ENCODE results near the gene KLHL34.

Gene KLHL34

DNA sequence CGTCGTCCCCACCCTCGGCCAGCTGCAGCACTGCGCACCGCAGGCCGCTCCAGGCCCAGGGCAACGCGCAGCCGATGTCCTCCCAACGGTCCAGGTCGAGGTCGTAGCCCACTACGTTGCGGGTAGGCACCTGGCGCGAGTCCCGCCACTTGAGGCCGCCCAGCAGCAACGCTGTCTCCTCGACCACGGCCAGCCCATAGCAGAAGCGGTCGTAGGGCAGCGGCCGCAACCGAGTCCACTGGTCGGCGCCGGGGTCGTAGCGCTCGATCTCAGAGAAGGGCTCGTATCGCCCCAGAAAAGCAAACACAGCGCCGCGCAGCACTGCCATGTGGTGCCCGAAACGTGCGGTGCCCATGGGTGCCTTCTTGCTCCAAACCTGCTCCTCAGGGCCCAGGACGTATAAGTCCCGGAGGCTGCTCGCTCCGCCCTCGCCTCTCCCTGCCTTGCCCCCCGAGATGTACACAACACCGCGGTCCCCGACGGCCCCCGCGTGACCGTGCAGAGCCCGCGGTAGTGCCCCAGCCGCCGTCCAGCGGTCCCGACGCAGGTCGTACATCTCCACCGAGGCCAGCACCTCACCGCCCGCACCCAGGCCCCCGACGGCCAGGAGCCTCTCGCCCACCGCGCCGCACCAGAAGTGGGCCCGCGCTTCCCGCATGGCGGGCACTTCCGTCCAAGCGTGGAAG is 2.1 kb downstream of the KLHL34 start:
- no peak for DNase-seq

DNA sequence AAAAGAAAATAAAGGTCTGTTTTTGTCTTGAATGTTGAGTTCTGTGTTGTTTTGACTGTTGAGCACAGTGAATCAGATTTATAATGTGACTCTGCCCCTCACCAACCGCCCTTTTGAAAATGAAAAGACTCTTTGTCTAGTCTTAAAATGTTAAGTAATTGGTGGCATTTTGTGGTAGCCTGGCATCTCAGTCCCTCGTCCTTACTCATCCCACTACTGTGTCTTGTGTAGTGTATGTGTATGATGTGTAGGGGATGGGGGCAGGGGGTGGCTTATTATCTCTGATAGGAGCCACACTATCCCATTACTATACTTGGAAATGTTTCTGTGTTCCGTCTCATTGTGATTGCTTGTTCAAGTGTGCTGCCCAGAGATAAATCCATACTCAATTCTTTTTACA is 12.2 kb downstream of the KLHL34 start:
- DNase-seq = no peak

GRCh38 chrX:21645431-21645830 is 12.7 kb downstream of the KLHL34 start:
- DNase-seq = no peak

DNA sequence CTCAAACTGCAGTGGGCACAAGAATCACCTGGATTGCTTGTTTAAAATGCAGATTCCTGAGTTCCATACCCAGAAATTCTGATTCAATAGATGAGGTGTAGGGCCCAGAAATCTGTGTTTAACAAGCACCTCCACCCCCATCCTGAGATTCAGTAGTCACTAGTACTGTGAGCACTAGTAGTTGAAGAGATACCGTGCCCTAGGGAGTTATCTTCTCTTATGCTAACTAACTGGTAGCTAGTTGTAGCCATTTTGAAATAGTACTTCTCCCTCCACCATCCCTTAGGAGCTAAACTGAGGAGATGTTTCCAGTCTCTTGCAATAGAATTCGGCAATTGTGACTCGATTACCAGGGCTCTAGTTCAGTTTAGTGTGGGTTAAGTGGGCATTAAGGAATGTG is 18.4 kb downstream of the KLHL34 start:
- DNase-seq = no peak

DNA sequence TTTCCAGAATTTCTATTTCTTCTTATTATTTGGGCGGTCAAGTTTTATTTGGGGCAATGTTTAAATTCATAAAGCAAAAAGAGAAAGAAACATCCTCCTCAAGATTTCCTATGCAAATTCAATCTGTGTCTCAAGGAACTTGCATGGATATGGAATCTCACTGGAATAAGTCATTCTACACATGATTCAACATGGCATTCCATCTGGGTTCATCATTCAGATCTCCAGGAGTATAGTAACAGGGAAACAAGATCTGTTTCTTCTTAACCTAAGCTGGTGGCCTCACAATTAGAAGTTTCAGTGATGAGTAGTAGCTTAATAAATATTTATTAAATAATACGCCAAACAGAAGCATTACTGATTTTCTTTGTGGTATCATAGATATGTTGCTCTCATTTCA is 19.8 kb downstream of the KLHL34 start:
- no peak for DNase-seq

GRCh38 chrX:21632027-21632426 is 26.1 kb downstream of the KLHL34 start:
- DNase-seq = peak in 1 of 2 experiments; percentile 23

GRCh38 chrX:21623778-21624501 is 34.2 kb downstream of the KLHL34 start:
- DNase-seq = no peak

DNA sequence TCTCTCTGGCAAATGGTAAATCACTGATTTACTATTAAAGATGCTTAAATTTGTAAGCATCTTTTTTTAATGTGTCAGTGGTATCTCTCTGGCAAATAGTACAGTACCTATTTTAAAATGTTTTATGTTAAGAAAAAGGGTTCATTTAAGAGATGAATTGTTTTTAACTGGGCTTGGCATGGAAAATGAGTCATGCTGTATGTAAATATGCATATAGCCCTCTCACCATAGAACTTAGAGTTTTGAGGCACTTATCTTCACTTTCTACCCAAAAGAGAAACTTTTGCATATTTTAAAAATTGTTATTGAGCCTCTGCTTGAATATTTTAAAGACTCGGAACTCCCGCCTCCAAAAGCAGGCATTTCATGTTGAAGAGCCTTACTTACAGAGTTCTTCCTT is 37.9 kb downstream of the KLHL34 start:
- no peak for DNase-seq

DNA sequence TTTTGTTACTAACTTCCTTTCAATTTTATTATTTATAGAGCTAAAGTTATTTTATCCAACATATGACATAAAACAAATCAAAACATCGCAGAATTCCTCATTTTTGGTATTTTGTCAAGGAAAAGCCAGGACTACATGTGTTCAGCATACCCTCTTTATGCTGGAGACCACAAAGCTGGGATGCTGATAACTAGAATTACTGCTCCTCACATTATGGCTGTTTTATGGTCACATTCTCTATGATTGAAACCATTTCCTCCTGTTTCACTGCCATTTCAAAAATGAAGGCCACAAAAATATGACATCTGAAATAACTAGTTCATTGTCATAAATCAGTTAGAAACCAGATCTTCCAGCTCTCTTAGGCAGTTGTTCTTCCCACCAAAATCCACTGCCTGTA is 41.7 kb downstream of the KLHL34 start:
- no peak for DNase-seq

DNA sequence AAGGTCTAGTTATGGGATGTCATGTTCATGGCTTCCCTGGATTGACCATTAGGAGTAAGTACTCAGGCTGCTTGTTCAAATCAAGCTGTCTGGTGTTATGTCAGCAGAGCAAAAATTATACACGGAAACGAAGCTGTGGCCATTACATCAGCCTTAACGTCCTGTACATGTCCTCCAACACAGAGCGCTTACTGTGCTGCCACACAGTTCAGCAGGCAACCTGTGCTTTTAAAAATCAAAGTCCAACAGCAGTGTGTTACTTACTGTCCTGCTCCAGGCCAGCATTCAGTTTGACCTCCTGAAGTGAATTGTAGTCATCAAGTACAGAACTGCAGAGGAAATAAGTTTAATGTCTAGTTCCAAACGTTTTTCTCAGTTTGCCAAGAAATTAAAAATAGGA is 46.0 kb downstream of the KLHL34 start:
- DNase-seq = no peak

GRCh38 chrX:21610168-21610567 is 48.0 kb downstream of the KLHL34 start:
- DNase-seq = no peak

- no peak for DNase-seq
Observed at GRCh38 chrX:21606002-21606401, 52.1 kb downstream of the KLHL34 start.

Data from NCI-H524 (cell line).